ENCODE results near the gene PAWR.

DNA sequence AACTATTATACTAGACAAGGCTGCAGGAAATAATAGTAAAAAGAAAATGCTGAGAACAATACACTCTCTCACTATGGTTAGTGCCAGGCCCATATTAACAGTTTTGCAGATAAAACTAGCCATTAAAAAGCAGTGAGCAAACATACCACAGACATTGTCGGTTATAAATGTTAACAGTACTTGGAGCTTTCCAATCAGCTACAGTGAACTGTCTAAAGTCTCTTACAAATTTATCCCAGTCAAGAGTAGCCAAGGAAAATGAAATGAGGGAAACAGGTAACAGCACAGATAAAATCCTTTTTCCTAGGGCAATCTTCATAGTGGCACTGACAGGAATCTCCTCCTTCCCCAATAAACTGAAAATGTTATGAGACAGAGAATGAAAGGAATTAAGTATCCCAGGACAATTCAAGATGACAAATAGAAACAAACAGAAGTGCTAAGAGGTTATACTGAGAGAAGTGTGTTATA is 30.8 kb downstream of the PAWR start:
- TF ChIP-seq EZH2 (IDR thresholded peaks at IDR 0.05) (no peak), POLR2AphosphoS5 (IDR thresholded peaks at IDR 0.05; ENCODE audit: borderline replicate concordance, low read depth, low read length) (no peak)
